PC-9 (cell line): Measurements from ENCODE around the gene TSHZ3.

Experiments used
- CTCF ChIP-seq: fragments of 200-600 bp; sonication (generic); conservative IDR thresholded peaks from 2 replicates; pipeline ENCODE4 v1.6.1; 2017; ENCODE audit warnings: mixed run types, antibody characterized with exemption, mild to moderate bottlenecking, moderate library complexity
- EZH2 ChIP-seq: fragments of 200-600 bp; sonication (generic); IDR thresholded peaks from 2 replicates; pipeline ENCODE4 v1.8.0; 2017; ENCODE audit warnings: antibody characterized with exemption, low read depth

DNA sequence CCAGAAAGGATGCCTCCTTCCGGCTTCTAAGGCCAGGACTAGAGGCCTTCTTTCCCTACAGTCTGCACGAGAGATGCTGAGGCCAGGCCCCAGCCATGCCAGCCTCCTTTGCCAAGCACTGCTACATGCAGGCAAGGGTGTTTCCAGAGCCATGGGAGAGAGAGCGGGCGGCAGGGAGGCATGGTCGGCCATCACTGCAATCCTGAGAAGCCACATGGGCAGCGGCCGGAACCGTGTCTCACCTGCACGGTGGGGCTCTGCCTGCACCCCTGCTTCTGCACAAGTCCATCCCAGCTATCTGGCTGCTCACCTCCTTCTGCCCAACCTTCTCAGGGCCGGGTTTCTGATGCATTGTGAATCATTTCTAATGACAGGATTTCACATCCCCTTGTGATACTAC is 35.1 kb downstream of the TSHZ3 start:
- no peak for TF ChIP-seq CTCF
- TF ChIP-seq EZH2: no peak
